Neural cell (in vitro differentiated cells): ENCODE data around the gene KIF20A.
"Not testable (repeated sequence)": the region's sequence is repeated elsewhere in the genome, so short reads cannot be mapped to it uniquely, and the experiment has no call there.

Experiments used
- CTCF ChIP-seq: fragments of 450-650 bp; IDR thresholded peaks from 2 replicates; pipeline ENCODE4 v1.5.1; 2014; ENCODE audit warnings: antibody characterized with exemption, mild to moderate bottlenecking, moderate library complexity; ENCODE audit not compliant: poor library complexity, severe bottlenecking
- EP300 ChIP-seq: fragments of 450-650 bp; conservative IDR thresholded peaks from 2 replicates; pipeline ENCODE4 v1.6.1; 2014; ENCODE audit warnings: antibody characterized with exemption, mild to moderate bottlenecking, moderate library complexity; ENCODE audit not compliant: poor library complexity, severe bottlenecking
- POLR2AphosphoS5 ChIP-seq: IDR thresholded peaks from 2 replicates; pipeline ENCODE4 v1.6.1; 2012
- TF ChIP-seq, protein P1 (sequence below): IDR thresholded peaks from 2 replicates; pipeline ENCODE4 v1.6.1; 2012; ENCODE audit warnings: borderline replicate concordance

DNA sequence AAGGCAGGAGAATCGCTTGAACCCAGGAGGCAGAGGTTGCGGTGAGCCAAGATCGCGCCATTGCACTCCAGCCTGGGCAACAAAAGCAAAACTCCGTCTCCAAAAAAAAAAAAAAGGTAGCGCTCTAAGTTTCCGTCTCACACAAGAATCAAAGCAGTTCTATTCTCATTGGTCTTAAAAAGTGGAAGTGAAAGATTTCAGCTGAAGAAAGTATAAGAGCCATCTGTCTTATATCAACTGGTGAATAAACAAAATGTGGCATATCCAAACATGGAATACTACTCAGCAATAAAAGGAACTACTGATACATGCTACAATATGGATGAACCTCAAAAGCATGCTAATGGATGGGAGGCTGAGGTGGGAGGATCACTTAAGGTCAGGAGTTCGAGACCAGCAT is 14.9 kb downstream of the KIF20A start:
- not testable (repeated sequence) for TF ChIP-seq CTCF, EP300, POLR2AphosphoS5
- TF ChIP-seq, protein P1, sequence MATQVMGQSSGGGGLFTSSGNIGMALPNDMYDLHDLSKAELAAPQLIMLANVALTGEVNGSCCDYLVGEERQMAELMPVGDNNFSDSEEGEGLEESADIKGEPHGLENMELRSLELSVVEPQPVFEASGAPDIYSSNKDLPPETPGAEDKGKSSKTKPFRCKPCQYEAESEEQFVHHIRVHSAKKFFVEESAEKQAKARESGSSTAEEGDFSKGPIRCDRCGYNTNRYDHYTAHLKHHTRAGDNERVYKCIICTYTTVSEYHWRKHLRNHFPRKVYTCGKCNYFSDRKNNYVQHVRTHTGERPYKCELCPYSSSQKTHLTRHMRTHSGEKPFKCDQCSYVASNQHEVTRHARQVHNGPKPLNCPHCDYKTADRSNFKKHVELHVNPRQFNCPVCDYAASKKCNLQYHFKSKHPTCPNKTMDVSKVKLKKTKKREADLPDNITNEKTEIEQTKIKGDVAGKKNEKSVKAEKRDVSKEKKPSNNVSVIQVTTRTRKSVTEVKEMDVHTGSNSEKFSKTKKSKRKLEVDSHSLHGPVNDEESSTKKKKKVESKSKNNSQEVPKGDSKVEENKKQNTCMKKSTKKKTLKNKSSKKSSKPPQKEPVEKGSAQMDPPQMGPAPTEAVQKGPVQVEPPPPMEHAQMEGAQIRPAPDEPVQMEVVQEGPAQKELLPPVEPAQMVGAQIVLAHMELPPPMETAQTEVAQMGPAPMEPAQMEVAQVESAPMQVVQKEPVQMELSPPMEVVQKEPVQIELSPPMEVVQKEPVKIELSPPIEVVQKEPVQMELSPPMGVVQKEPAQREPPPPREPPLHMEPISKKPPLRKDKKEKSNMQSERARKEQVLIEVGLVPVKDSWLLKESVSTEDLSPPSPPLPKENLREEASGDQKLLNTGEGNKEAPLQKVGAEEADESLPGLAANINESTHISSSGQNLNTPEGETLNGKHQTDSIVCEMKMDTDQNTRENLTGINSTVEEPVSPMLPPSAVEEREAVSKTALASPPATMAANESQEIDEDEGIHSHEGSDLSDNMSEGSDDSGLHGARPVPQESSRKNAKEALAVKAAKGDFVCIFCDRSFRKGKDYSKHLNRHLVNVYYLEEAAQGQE, result not testable (repeated sequence)
